Neural cell (in vitro differentiated cells): ENCODE measurements around the gene SOCS2. TPM values are rescaled to one million over a fixed set of nuclear protein-coding genes. Genes with fewer than 3 reads are reported as not detected.

Experiments
- H2AFZ ChIP-seq: fragments of 200-600, 300-800 bp; sonication (generic), shearing (Covaris generic); 2 replicates; pipeline ENCODE4 v1.6.0; 2014; ENCODE audit warnings: low read depth, mild to moderate bottlenecking, antibody characterized with exemption, low read length, moderate library complexity
- H3F3A ChIP-seq: fragments of 200-600 bp; shearing (Covaris generic); 2 replicates; pipeline ENCODE4 v1.6.1; 2016; ENCODE audit warnings: mild to moderate bottlenecking, moderate library complexity, mixed read lengths, antibody characterized with exemption, low read length; ENCODE audit not compliant: insufficient read depth, poor library complexity, severe bottlenecking
- H3K27ac ChIP-seq: fragments of 200-600, 300-800 bp; sonication (generic), shearing (Covaris generic); 2 replicates; pipeline ENCODE4 v1.5.1; 2014; ENCODE audit warnings: mild to moderate bottlenecking, low read length, moderate library complexity
- H3K27me3 ChIP-seq: fragments of 300-800, 200-600 bp; sonication (generic), shearing (Covaris generic); 2 replicates; pipeline ENCODE4 v1.6.0; 2014; ENCODE audit warnings: mild to moderate bottlenecking, low read depth, low read length, moderate library complexity; ENCODE audit not compliant: insufficient read depth
- H3K36me3 ChIP-seq: fragments of 300-800, 200-600 bp; sonication (generic), shearing (Covaris generic); 2 replicates; pipeline ENCODE4 v1.5.1; 2014; ENCODE audit warnings: mild to moderate bottlenecking, antibody characterized with exemption, low read length, moderate library complexity; ENCODE audit not compliant: insufficient read depth
- H3K4me2 ChIP-seq: fragments of 300-800, 200-600 bp; sonication (generic), shearing (Covaris generic); 2 replicates; pipeline ENCODE4 v1.6.0; 2014; ENCODE audit warnings: mild to moderate bottlenecking, low read length
- H3K4me3 ChIP-seq: fragments of 300-800, 200-600 bp; sonication (generic), shearing (Covaris generic); 2 replicates; pipeline ENCODE4 v1.5.1; 2014; ENCODE audit warnings: mild to moderate bottlenecking, low read length, moderate library complexity
- H3K79me2 ChIP-seq: fragments of 200-600 bp; shearing (Covaris generic); replicated peaks from 2 replicates; pipeline ENCODE4 v1.6.0; 2014; ENCODE audit warnings: mild to moderate bottlenecking, low read length, moderate library complexity; ENCODE audit not compliant: insufficient read depth
- H3K9ac ChIP-seq: fragments of 300-800, 200-600 bp; sonication (generic), shearing (Covaris generic); 2 replicates; pipeline ENCODE4 v1.6.1; 2016; ENCODE audit warnings: mild to moderate bottlenecking, low read length, mixed read lengths
- H3K9me2 ChIP-seq: fragments of 200-600 bp; shearing (Covaris generic); 2 replicates; pipeline ENCODE4 v1.6.1; 2016; ENCODE audit warnings: mild to moderate bottlenecking, low read length, mixed read lengths; ENCODE audit not compliant: insufficient read depth
- H3K9me3 ChIP-seq: fragments of 200-600, 300-800 bp; sonication (generic), shearing (Covaris generic); 2 replicates; pipeline ENCODE4 v1.6.1; 2016; ENCODE audit warnings: mild to moderate bottlenecking, mixed run types, low read length, moderate library complexity, mixed read lengths
- H4K20me1 ChIP-seq: fragments of 200-600 bp; shearing (Covaris generic); 2 replicates; pipeline ENCODE4 v1.6.1; 2016; ENCODE audit warnings: mild to moderate bottlenecking, mixed run types; ENCODE audit not compliant: insufficient read depth
- EP300 ChIP-seq: fragments of 450-650 bp; conservative IDR thresholded peaks from 2 replicates; pipeline ENCODE4 v1.6.1; 2014; ENCODE audit warnings: antibody characterized with exemption, mild to moderate bottlenecking, moderate library complexity; ENCODE audit not compliant: poor library complexity, severe bottlenecking
- EZH2 ChIP-seq: fragments of 200-600, 300-800 bp; shearing (Covaris generic), sonication (generic); IDR thresholded peaks from 2 replicates; pipeline ENCODE4 v1.6.1; 2014; ENCODE audit warnings: antibody characterized with exemption, low read length, borderline replicate concordance, mild to moderate bottlenecking; ENCODE audit not compliant: insufficient read depth, poor library complexity, severe bottlenecking
- MXI1 ChIP-seq: fragments of 450-650 bp; conservative IDR thresholded peaks from 2 replicates; pipeline ENCODE4 v1.6.1; 2014; ENCODE audit warnings: antibody characterized with exemption, mild to moderate bottlenecking; ENCODE audit not compliant: poor library complexity, severe bottlenecking
- POLR2AphosphoS5 ChIP-seq: IDR thresholded peaks from 2 replicates; pipeline ENCODE4 v1.6.1; 2012
- RAD21 ChIP-seq: fragments of 450-650 bp; conservative IDR thresholded peaks from 2 replicates; pipeline ENCODE4 v1.6.1; 2014; ENCODE audit warnings: antibody characterized with exemption, mild to moderate bottlenecking, moderate library complexity
- SMC3 ChIP-seq: fragments of 450-650 bp; conservative IDR thresholded peaks from 2 replicates; pipeline ENCODE4 v1.6.1; 2014; ENCODE audit warnings: antibody characterized with exemption, mild to moderate bottlenecking, moderate library complexity; ENCODE audit not compliant: poor library complexity
- TAF1 ChIP-seq: IDR thresholded peaks from 2 replicates; pipeline ENCODE4 v1.6.1; 2012; ENCODE audit warnings: low read depth
- polyA plus RNA-seq: library from polyadenylated mRNA; depleted of rRNA; stranded (reverse); fragments of >200 nt; gene quantifications from 2 replicates; pipeline ENCODE4 v1.2.3, GENCODE V29; 2014
- TF ChIP-seq, protein P1 (sequence below): IDR thresholded peaks from 2 replicates; pipeline ENCODE4 v1.6.1; 2012; ENCODE audit warnings: borderline replicate concordance
- TF ChIP-seq, protein P2 (sequence below): fragments of 450-650 bp; IDR thresholded peaks from 2 replicates; pipeline ENCODE4 v1.5.1; 2014; ENCODE audit warnings: antibody characterized with exemption, mild to moderate bottlenecking, moderate library complexity; ENCODE audit not compliant: poor library complexity, severe bottlenecking

SOCS2 gene
- polyA plus RNA-seq, 1 donor from 2014 or later = 119 TPM

GRCh38 chr12:93569301-93569655 is 3.2 kb upstream of the SOCS2 start:
- H2AFZ ChIP-seq = no peak overlapping the region
- H3K79me2 ChIP-seq = peaks cover 4% of the 10 kb centered on the region
- no peak overlapping the region for H3K27ac ChIP-seq
- H3K36me3 ChIP-seq = no peaks in the 10 kb centered on the region
- H3K9me2 ChIP-seq = no peaks in the 10 kb centered on the region
- no peaks in the 10 kb centered on the region for H3F3A ChIP-seq
- H3K9ac ChIP-seq = no peak overlapping the region
- H3K4me2 ChIP-seq = no peak overlapping the region
- peaks cover 16% of the 10 kb centered on the region for H3K27me3 ChIP-seq
- H3K4me3 ChIP-seq = peak overlapping the region; percentile 92
- H3K9me3 ChIP-seq = no peaks in the 10 kb centered on the region
- TF ChIP-seq POLR2AphosphoS5 = no peak
- TF ChIP-seq EP300 = no peak
- no peak for TF ChIP-seq SMC3
- TF ChIP-seq RAD21 = no peak
- TF ChIP-seq EZH2 = no peak
- TF ChIP-seq MXI1 = no peak
- TF ChIP-seq, protein P1, sequence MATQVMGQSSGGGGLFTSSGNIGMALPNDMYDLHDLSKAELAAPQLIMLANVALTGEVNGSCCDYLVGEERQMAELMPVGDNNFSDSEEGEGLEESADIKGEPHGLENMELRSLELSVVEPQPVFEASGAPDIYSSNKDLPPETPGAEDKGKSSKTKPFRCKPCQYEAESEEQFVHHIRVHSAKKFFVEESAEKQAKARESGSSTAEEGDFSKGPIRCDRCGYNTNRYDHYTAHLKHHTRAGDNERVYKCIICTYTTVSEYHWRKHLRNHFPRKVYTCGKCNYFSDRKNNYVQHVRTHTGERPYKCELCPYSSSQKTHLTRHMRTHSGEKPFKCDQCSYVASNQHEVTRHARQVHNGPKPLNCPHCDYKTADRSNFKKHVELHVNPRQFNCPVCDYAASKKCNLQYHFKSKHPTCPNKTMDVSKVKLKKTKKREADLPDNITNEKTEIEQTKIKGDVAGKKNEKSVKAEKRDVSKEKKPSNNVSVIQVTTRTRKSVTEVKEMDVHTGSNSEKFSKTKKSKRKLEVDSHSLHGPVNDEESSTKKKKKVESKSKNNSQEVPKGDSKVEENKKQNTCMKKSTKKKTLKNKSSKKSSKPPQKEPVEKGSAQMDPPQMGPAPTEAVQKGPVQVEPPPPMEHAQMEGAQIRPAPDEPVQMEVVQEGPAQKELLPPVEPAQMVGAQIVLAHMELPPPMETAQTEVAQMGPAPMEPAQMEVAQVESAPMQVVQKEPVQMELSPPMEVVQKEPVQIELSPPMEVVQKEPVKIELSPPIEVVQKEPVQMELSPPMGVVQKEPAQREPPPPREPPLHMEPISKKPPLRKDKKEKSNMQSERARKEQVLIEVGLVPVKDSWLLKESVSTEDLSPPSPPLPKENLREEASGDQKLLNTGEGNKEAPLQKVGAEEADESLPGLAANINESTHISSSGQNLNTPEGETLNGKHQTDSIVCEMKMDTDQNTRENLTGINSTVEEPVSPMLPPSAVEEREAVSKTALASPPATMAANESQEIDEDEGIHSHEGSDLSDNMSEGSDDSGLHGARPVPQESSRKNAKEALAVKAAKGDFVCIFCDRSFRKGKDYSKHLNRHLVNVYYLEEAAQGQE = no peak
- TF ChIP-seq, protein P2, sequence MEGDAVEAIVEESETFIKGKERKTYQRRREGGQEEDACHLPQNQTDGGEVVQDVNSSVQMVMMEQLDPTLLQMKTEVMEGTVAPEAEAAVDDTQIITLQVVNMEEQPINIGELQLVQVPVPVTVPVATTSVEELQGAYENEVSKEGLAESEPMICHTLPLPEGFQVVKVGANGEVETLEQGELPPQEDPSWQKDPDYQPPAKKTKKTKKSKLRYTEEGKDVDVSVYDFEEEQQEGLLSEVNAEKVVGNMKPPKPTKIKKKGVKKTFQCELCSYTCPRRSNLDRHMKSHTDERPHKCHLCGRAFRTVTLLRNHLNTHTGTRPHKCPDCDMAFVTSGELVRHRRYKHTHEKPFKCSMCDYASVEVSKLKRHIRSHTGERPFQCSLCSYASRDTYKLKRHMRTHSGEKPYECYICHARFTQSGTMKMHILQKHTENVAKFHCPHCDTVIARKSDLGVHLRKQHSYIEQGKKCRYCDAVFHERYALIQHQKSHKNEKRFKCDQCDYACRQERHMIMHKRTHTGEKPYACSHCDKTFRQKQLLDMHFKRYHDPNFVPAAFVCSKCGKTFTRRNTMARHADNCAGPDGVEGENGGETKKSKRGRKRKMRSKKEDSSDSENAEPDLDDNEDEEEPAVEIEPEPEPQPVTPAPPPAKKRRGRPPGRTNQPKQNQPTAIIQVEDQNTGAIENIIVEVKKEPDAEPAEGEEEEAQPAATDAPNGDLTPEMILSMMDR = no peak
- no peak for TF ChIP-seq TAF1
- no peaks in the 10 kb centered on the region for H4K20me1 ChIP-seq

DNA sequence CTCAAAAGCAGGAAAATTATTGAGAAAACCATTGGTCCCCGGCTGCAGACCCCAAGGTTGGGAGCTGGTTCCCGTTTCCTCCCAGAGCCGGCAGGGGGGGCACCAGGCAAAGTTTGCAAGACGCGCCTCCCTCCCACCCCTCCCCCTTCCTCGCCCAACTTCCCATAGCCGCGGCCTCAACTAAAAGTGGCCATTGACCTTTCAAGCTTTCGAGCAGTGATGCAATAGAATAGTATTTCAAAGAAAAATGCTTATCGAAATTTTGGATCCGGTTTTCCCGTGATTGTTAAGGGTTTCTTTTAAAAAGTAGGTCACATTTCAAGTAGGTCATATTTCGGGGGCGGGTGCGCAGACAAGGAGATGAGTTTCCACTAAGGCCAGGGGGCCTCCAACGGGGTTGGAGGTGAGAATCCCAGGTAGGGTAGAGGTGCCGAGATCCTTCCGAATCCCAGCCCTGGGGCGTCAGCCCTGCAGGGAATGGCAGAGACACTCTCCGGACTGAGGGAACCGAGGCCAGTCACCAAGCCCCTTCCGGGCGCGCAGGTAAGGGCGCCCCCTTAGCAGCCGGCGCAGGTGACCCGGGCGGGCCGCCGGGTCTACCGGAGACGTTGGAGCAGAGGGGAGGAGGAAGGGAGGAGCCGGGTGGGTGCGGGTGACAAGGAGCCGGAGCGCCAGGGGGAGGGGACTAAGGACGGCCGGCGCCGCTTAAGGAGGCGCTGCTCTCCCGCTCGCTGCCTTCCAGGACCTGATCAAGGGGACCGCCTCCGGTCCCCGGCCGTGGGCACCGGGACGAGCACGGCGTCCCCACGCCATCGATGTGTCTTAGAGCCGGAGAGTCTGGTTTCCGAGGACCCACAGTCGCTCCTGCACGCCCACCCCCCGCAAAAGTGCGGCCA is 2.6 kb upstream of the SOCS2 start:
- Histone ChIP-seq H3K36me3 (no peaks in the 10 kb centered on the region), H3K27ac (peak overlapping the region; percentile 87), H2AFZ (peak overlapping the region; percentile 67), H3K9me3 (no peaks in the 10 kb centered on the region), H3F3A (no peaks in the 10 kb centered on the region), H3K9ac (peak overlapping the region; percentile 90), H3K4me2 (peak overlapping the region; percentile 68), H3K9me2 (no peaks in the 10 kb centered on the region), H4K20me1 (peaks cover under 1% of the 10 kb centered on the region), H3K27me3 (peaks cover 23% of the 10 kb centered on the region), H3K79me2 (peaks cover 10% of the 10 kb centered on the region), H3K4me3 (peak overlapping the region; percentile 92)
- TF ChIP-seq MXI1 (no peak), EP300 (no peak), SMC3 (peak; percentile 84), RAD21 (peak; percentile 79), POLR2AphosphoS5 (no peak), EZH2 (no peak), TAF1 (no peak)
- TF ChIP-seq, protein P1 = no peak
- TF ChIP-seq, protein P2 = peak; percentile 70
